BLaER1 (cell line): ENCODE results near the gene CHMP1A.
"Not testable (repeated sequence)": the region's sequence is repeated elsewhere in the genome, so short reads cannot be mapped to it uniquely, and the experiment has no call there.

Experiments
- H3K27ac ChIP-seq: shearing (Covaris generic); formaldehyde crosslinking; 2 replicates; pipeline ENCODE4 v1.8.1; 2022
- H3K27me3 ChIP-seq: shearing (Covaris generic); formaldehyde crosslinking; 2 replicates; pipeline ENCODE4 v1.8.1; 2022
- H3K36me3 ChIP-seq: shearing (Covaris generic); formaldehyde crosslinking; 2 replicates; pipeline ENCODE4 v1.8.1; 2022
- H3K4me1 ChIP-seq: shearing (Covaris generic); formaldehyde crosslinking; 2 replicates; pipeline ENCODE4 v1.8.1; 2022
- H3K4me2 ChIP-seq: shearing (Covaris generic); formaldehyde crosslinking; 2 replicates; pipeline ENCODE4 v1.8.1; 2022
- H3K4me3 ChIP-seq: shearing (Covaris generic); formaldehyde crosslinking; 2 replicates; pipeline ENCODE4 v1.8.1; 2022
- H3K9ac ChIP-seq: shearing (Covaris generic); formaldehyde crosslinking; 2 replicates; pipeline ENCODE4 v1.8.1; 2022
- H3K9me3 ChIP-seq: shearing (Covaris generic); formaldehyde crosslinking; 2 replicates; pipeline ENCODE4 v1.8.1; 2022
- H4K20me1 ChIP-seq: shearing (Covaris generic); formaldehyde crosslinking; 2 replicates; pipeline ENCODE4 v1.8.1; 2022
- Cebpa-rat ChIP-seq: shearing (Covaris generic); IDR thresholded peaks from 2 replicates; pipeline ENCODE4 v1.8.1; 2022

Gene CHMP1A

GRCh38 chr16:89691986-89692569 lies 34.6 kb upstream of the CHMP1A start:
- peak overlapping the region; percentile 63 for H3K4me2 ChIP-seq
- peak overlapping the region; percentile 42; the same call in 1 of the 2 replicates for H3K9ac ChIP-seq
- H4K20me1 ChIP-seq, result peaks cover 33% of the 10 kb centered on the region
- H3K36me3 ChIP-seq, result peaks cover 77% of the 10 kb centered on the region
- no peak overlapping the region for H3K4me3 ChIP-seq
- no peaks in the 10 kb centered on the region for H3K27me3 ChIP-seq
- no peaks in the 10 kb centered on the region for H3K9me3 ChIP-seq
- H3K27ac ChIP-seq, result peak overlapping the region; percentile 46
- peaks cover 82% of the 10 kb centered on the region for H3K4me1 ChIP-seq
- TF ChIP-seq Cebpa-rat, result no peak

- Histone ChIP-seq H3K4me1 (peaks cover 76% of the 10 kb centered on the region), H3K4me2 (peak overlapping the region; percentile 63), H3K36me3 (peaks cover 72% of the 10 kb centered on the region)
These were observed 33.9 kb upstream of the CHMP1A start for GRCh38 chr16:89691231-89691985.

DNA sequence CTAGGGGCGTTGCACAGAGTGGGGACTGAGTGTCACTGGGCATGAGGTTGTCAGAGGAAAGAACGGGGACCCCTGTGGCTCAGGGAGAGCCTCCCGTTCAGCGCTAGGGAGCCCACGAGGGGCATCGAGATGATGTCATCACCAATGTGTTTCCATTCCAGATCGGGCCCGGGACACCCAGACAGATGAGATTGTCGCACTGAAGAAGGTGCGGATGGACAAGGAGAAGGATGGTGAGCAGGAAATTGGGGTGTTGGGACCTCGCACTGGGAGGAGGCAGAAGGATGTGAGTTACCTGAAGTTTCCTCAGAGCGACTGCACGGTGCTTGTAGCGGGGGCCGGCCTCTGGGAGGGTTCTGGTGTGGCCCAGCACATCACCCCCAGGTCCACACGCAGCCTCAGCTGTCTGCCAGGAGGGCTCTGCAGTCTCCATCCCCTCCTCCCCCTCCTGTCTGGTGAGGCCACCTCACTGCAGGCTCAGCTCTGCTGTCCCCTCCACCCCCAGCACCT lies 32.9 kb upstream of the CHMP1A start:
- Histone ChIP-seq H3K4me1 (peaks cover 66% of the 10 kb centered on the region), H3K27me3 (no peaks in the 10 kb centered on the region), H3K27ac (no peak overlapping the region), H3K4me3 (no peak overlapping the region), H3K9me3 (peaks cover 6% of the 10 kb centered on the region), H3K4me2 (no peak overlapping the region), H3K36me3 (peaks cover 72% of the 10 kb centered on the region), H4K20me1 (peaks cover 17% of the 10 kb centered on the region), H3K9ac (no peak overlapping the region)
- TF ChIP-seq Cebpa-rat, result no peak

More at GRCh38 chr16:89691231-89691985, 33.9 kb upstream of the CHMP1A start:
- peak overlapping the region; percentile 46; the same call in 1 of the 2 replicates for H3K27ac ChIP-seq
- H3K9ac ChIP-seq, result peak overlapping the region; percentile 42; the same call in 1 of the 2 replicates
- no peaks in the 10 kb centered on the region for H3K27me3 ChIP-seq
- H4K20me1 ChIP-seq, result peaks cover 27% of the 10 kb centered on the region
- no peak overlapping the region for H3K4me3 ChIP-seq
- TF ChIP-seq Cebpa-rat, result no peak
- H3K9me3 ChIP-seq, result no peaks in the 10 kb centered on the region

- H3K27me3 ChIP-seq, H3K27ac ChIP-seq, H3K4me3 ChIP-seq, H3K4me2 ChIP-seq, H3K9ac ChIP-seq: not testable (repeated sequence)
- Histone ChIP-seq H3K4me1 (peaks cover 60% of the 10 kb centered on the region), H4K20me1 (peaks cover 12% of the 10 kb centered on the region; the same call in 1 of the 2 replicates), H3K9me3 (peaks cover 14% of the 10 kb centered on the region), H3K36me3 (peaks cover 73% of the 10 kb centered on the region)
These were observed 32.1 kb upstream of the CHMP1A start for GRCh38 chr16:89689621-89690020.

GRCh38 chr16:89689142-89689541 lies 31.6 kb upstream of the CHMP1A start:
- H3K4me1 ChIP-seq, result peaks cover 55% of the 10 kb centered on the region

DNA sequence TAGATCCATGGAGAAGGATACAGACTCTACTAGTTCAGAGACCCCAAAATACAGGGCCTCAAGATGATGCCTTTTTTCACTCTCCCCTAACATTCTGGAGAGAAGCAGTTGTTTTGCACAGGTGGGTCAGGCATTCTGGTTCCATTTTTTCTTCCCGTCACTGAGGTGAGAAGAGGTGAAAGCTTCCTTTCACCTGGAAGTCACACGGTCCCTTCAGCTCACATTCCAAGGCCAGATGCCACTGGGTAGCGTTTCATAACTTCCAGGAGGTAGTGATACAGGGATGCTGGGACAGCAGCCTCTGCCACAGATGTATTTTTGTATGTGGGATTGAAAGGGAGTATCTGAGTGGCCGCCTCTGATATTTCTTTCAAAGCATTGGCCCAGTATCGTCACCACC lies 30.9 kb upstream of the CHMP1A start:
- H4K20me1 ChIP-seq, result peaks cover 4% of the 10 kb centered on the region; the same call in 1 of the 2 replicates
- H3K9me3 ChIP-seq, result peaks cover 24% of the 10 kb centered on the region
- peaks cover 48% of the 10 kb centered on the region for H3K4me1 ChIP-seq
- H3K9ac ChIP-seq, result no peak overlapping the region
- H3K27me3 ChIP-seq, result no peaks in the 10 kb centered on the region
- peaks cover 71% of the 10 kb centered on the region for H3K36me3 ChIP-seq
- peak overlapping the region; percentile 92; the same call in 1 of the 2 replicates for H3K4me2 ChIP-seq
- H3K27ac ChIP-seq, result no peak overlapping the region
- H3K4me3 ChIP-seq, result no peak overlapping the region
- no peak for TF ChIP-seq Cebpa-rat

More at GRCh38 chr16:89689142-89689541, 31.6 kb upstream of the CHMP1A start:
- Histone ChIP-seq H4K20me1 (peaks cover 8% of the 10 kb centered on the region; the same call in 1 of the 2 replicates), H3K27me3 (no peaks in the 10 kb centered on the region), H3K9ac (no peak overlapping the region), H3K36me3 (peaks cover 73% of the 10 kb centered on the region), H3K27ac (no peak overlapping the region), H3K9me3 (peaks cover 19% of the 10 kb centered on the region), H3K4me2 (peak overlapping the region; percentile 92; the same call in 1 of the 2 replicates), H3K4me3 (no peak overlapping the region)
- TF ChIP-seq Cebpa-rat, result no peak

- no peaks in the 10 kb centered on the region for H3K27me3 ChIP-seq
- peaks cover 30% of the 10 kb centered on the region for H3K9me3 ChIP-seq
- H3K4me3 ChIP-seq, result peak overlapping the region; percentile 74
- H3K4me1 ChIP-seq, result peaks cover 37% of the 10 kb centered on the region
- peaks cover 68% of the 10 kb centered on the region for H3K36me3 ChIP-seq
- peaks cover 4% of the 10 kb centered on the region; the same call in 1 of the 2 replicates for H4K20me1 ChIP-seq
- TF ChIP-seq Cebpa-rat, result no peak
- peak overlapping the region; percentile 86 for H3K9ac ChIP-seq
- peak overlapping the region; percentile 92 for H3K4me2 ChIP-seq
- H3K27ac ChIP-seq, result peak overlapping the region; percentile 91
These were observed 29.8 kb upstream of the CHMP1A start for GRCh38 chr16:89687092-89687940.

- H3K4me3 ChIP-seq, result peak within 1 kb of the TSS; percentile 74
- peak within 1 kb of the TSS; percentile 91 for H3K27ac ChIP-seq
- peak within 1 kb of the TSS; percentile 86 for H3K9ac ChIP-seq
- H3K36me3 ChIP-seq, result peaks cover 64% of the 10 kb centered on the region
- H3K27me3 ChIP-seq, result no peaks in the 10 kb centered on the region
- H3K9me3 ChIP-seq, result peaks cover 30% of the 10 kb centered on the region
- peaks cover 4% of the 10 kb centered on the region; the same call in 1 of the 2 replicates for H4K20me1 ChIP-seq
- H3K4me2 ChIP-seq, result peak within 1 kb of the TSS; percentile 92
- no peak for TF ChIP-seq Cebpa-rat
- peaks cover 30% of the 10 kb centered on the region for H3K4me1 ChIP-seq
These were observed 29.1 kb upstream of the CHMP1A start, which contains the start of gene CDK10 for GRCh38 chr16:89686520-89687091. Gene CDK10, plus strand, starts transcription at chr16:89686689. Its CDS starts 22 bp downstream, at chr16:89686711.

DNA sequence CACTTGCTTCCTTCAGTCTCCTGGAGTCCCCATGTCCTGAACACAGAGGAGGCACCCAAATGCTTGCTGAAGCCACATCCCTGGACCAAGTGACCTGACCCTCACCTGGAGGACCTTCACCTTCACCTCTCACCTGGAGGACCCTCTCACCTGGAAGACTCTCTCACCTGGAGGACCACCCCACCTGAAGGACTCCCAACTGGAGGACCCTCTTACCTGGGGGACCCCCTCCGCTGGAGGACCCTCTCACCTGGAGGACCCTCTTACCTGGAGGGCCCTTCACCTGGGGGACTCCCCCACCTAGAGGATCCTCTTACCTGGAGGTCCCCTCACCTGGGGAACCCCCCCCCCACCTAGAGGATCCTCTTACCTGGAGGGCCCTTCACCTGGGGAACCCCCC lies 28.4 kb upstream of the CHMP1A start:
- Histone ChIP-seq H3K4me1 (peaks cover 24% of the 10 kb centered on the region), H4K20me1 (peaks cover 4% of the 10 kb centered on the region; the same call in 1 of the 2 replicates), H3K27ac (no peak overlapping the region), H3K9me3 (peaks cover 36% of the 10 kb centered on the region), H3K27me3 (no peaks in the 10 kb centered on the region), H3K9ac (no peak overlapping the region), H3K4me3 (no peak overlapping the region), H3K36me3 (peaks cover 57% of the 10 kb centered on the region), H3K4me2 (peak overlapping the region; percentile 92; the same call in 1 of the 2 replicates)
- TF ChIP-seq Cebpa-rat, result no peak
